T47D (cell line): Measurements from ENCODE around the gene COMT.

Source experiments
- DNase-seq, 2 experiments: peaks; one replicate each; pipeline versions ENCODE4 v3.0.0 to v3.0.0-alpha.2; 2011 to 2012; ENCODE audit warnings: low read depth in 1 of 2, low spot score in 1 of 2
- JUND ChIP-seq: IDR thresholded peaks from 2 replicates; pipeline ENCODE4 v1.6.1; 2012; ENCODE audit warnings: low read depth
- in situ Hi-C: cut with HindIII; loops from 2 replicates; pipeline ENCODE4 v1.10.0; 2016; ENCODE audit warnings: low sequenced_read_pairs, low pct_unique_long_range_greater_than_20kb

Gene COMT

GRCh38 chr22:19998232-19998951 is 56.8 kb downstream of the COMT start:
- DNase-seq: no peak
- no peak for TF ChIP-seq JUND
- in situ Hi-C loops: no loop called here

- in situ Hi-C loops: no loop called here
- no peak for DNase-seq
- TF ChIP-seq JUND: no peak
Measured at GRCh38 chr22:19998991-19999820, 57.6 kb downstream of the COMT start.

GRCh38 chr22:20000246-20001081 is 58.9 kb downstream of the COMT start:
- in situ Hi-C loops: no loop called here
- DNase-seq: no peak
- no peak for TF ChIP-seq JUND

DNA sequence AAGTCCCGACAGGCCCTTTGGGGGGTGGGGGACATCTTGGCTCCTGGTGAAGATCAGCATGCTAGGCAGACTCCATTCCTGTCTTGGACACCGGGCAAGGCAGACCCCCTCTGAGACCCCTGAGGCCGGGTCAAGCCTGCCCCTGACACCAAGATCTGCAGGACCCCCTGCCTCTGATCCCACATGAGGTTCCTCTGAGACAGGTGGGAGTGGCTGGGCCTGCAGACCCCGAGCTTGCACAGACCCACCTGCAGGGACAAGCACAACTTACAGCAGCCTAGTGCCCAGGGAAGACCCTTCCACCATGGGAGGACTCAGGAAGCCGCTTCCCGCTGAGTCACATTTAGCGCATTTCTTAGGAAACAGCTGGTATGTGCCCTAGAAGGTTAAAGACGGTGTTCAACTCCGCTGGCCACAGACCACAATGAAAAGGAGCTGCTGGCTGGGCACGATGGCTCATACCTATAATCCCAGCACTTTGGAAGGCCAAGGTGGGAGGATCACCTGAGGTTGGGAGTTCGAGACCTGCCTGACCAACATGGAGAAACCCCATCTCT is 59.6 kb downstream of the COMT start:
- no peak for DNase-seq
- in situ Hi-C loops: no loop called here
- TF ChIP-seq JUND: no peak

- in situ Hi-C loops: no loop called here
- DNase-seq: no peak
- TF ChIP-seq JUND: no peak
Measured at GRCh38 chr22:20002128-20002527, 60.6 kb downstream of the COMT start.

GRCh38 chr22:20002636-20003035 is 61.1 kb downstream of the COMT start:
- DNase-seq: no peak
- in situ Hi-C loops: no loop called here
- TF ChIP-seq JUND: no peak

- no peak for DNase-seq
- no peak for TF ChIP-seq JUND
- in situ Hi-C loops: no loop called here
Measured at GRCh38 chr22:20003304-20003703, 61.7 kb downstream of the COMT start.

- in situ Hi-C loops: no loop called here
- no peak for DNase-seq
- TF ChIP-seq JUND: no peak
Measured at GRCh38 chr22:20004464-20004863, 62.9 kb downstream of the COMT start.

GRCh38 chr22:20008221-20008995 is 66.8 kb downstream of the COMT start:
- in situ Hi-C loops: no loop called here
- no peak for TF ChIP-seq JUND
- DNase-seq: no peak

DNA sequence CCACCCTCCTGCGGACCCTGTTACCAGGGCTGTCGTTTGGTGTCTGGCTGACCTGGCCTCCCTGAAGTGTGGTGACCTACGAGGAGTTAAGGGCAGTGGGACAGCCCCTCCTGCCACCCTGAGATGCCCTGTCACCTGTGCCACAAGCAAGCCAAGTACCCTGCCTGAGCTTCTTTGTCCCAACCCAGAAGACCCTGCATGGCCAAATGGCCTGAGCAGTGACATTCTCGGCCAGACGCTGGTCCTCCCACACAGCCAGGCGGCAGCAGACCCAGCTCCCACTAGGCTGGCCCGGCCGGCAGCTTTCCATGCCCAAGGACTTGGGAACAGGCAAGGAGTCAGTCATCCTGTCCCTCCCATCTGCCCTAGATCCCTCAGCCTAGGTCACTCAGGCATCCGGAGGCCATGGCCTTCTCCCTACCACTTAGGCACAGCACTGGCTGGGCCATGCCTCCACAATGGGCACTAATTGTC is 67.5 kb downstream of the COMT start:
- in situ Hi-C loops: no loop called here
- DNase-seq: no peak
- no peak for TF ChIP-seq JUND

DNA sequence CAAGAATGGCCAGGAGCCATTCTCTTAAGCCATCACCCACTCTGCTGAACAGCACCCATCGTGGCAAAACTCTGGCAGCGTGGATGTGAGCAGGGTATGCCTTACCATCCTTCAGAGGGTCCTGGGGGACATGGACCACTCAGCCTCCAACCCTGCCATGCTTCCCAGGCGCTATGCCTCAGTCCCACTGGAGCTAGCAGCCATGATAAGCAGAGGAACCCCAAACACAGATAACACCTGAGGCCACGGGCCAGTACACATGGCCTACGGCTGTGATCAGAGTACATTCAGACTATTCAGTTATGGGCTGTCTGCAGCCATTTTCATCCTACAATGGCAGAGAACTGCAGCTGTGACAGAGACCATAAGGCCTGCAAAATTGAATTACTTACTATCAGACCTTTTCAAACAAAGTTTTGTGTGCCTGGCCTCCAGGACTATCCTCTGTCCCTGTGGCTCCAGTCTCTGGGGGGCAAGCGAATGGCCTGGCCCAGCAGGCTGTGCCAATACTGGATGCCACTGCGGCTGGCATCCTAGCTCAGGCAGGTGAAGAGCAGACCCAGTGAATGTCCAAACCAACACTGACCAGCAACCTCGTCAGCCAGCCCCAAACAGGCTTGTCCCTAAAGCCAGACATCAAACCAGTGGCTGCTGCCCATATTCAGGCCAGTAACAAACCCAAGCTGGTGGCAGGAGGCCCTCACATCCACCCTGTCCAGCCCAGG is 68.2 kb downstream of the COMT start:
- DNase-seq: no peak

More for the DNA sequence above, 68.2 kb downstream of the COMT start:
- in situ Hi-C loops: no loop called here
- TF ChIP-seq JUND: no peak
